HepG2 (cell line): ENCODE data around the gene EFCAB8. TPM values are rescaled to one million over a fixed set of nuclear protein-coding genes. Genes with fewer than 3 reads are reported as not detected.

Source experiments
- CBX1 ChIP-seq: IDR thresholded peaks from one replicate; pipeline ENCODE4 v1.6.1; 2016; ENCODE audit warnings: antibody characterized with exemption, low read depth
- CENPT ChIP-seq: sonication (generic); formaldehyde crosslinking; IDR thresholded peaks from 2 replicates; pipeline ENCODE4 v1.8.0; 2022; ENCODE audit warnings: low read depth, mild to moderate bottlenecking, moderate library complexity, missing genetic modification reagents
- DNMT3B ChIP-seq: conservative IDR thresholded peaks from 2 replicates; pipeline ENCODE4 v1.6.1; 2016; ENCODE audit warnings: missing biosample characterization, control low read depth
- GLI4 ChIP-seq: sonication (generic); formaldehyde crosslinking; IDR thresholded peaks from 2 replicates; pipeline ENCODE4 v1.5.1; 2020; ENCODE audit warnings: missing genetic modification reagents, mild to moderate bottlenecking, moderate library complexity, borderline replicate concordance
- GPN1 ChIP-seq: sonication (generic); formaldehyde crosslinking; IDR thresholded peaks from 2 replicates; pipeline ENCODE4 v1.5.1; 2020; ENCODE audit warnings: missing genetic modification reagents, borderline replicate concordance
- HNF4G ChIP-seq, 2 experiments: sonication (generic) in 1 of 2; formaldehyde crosslinking in 1 of 2; IDR thresholded peaks; 2 replicates each; pipeline versions ENCODE4 v1.4.0 to v1.6.1; 2011 to 2020; ENCODE audit warnings: borderline replicate concordance in 2 of 2, low read depth in 2 of 2, mild to moderate bottlenecking in 2 of 2, low read length in 1 of 2, missing genetic modification reagents in 1 of 2, moderate library complexity in 1 of 2
- KDM5A ChIP-seq: fragments of 200-600 bp; sonication (generic); IDR thresholded peaks from 2 replicates; pipeline ENCODE4 v1.7.0; 2018; ENCODE audit warnings: antibody characterized with exemption, mild to moderate bottlenecking, low read length, borderline replicate concordance
- MBD4 ChIP-seq: IDR thresholded peaks from 2 replicates; pipeline ENCODE4 v1.6.1; 2012; ENCODE audit warnings: low read length, inconsistent platforms, borderline replicate concordance
- MYC ChIP-seq: sonication (generic); formaldehyde crosslinking; IDR thresholded peaks from 2 replicates; pipeline ENCODE4 v1.9.0; 2021; ENCODE audit warnings: missing genetic modification reagents, borderline replicate concordance
- TARDBP ChIP-seq: sonication (generic); formaldehyde crosslinking; IDR thresholded peaks from 2 replicates; pipeline ENCODE4 v1.8.0; 2022; ENCODE audit warnings: mild to moderate bottlenecking, missing genetic modification reagents
- TMF1 ChIP-seq: sonication (generic); formaldehyde crosslinking; IDR thresholded peaks from 2 replicates; pipeline ENCODE4 v1.8.1; 2022; ENCODE audit warnings: low read depth, missing genetic modification reagents
- YEATS2 ChIP-seq: sonication (generic); formaldehyde crosslinking; IDR thresholded peaks from 2 replicates; pipeline ENCODE4 v1.4.0; 2020; ENCODE audit warnings: missing genetic modification reagents, borderline replicate concordance
- ZBTB38 ChIP-seq: sonication (generic); formaldehyde crosslinking; IDR thresholded peaks from 2 replicates; pipeline ENCODE4 v1.5.1; 2020; ENCODE audit warnings: mild to moderate bottlenecking, missing genetic modification reagents
- ZNF382 ChIP-seq: sonication (generic); formaldehyde crosslinking; IDR thresholded peaks from 2 replicates; pipeline ENCODE4 v1.5.0; 2020; ENCODE audit warnings: missing genetic modification reagents, mild to moderate bottlenecking, borderline replicate concordance
- ZNF772 ChIP-seq: sonication (generic); formaldehyde crosslinking; IDR thresholded peaks from 2 replicates; pipeline ENCODE4 v1.5.0; 2020; ENCODE audit warnings: mild to moderate bottlenecking, missing genetic modification reagents
- ZNF879 ChIP-seq: sonication (generic); formaldehyde crosslinking; IDR thresholded peaks from 2 replicates; pipeline ENCODE4 v1.8.1; 2023; ENCODE audit warnings: missing genetic modification reagents
- polyA plus RNA-seq, 8 experiments: library from polyadenylated mRNA; depleted of rRNA in 3 of 8; stranded (reverse) in 7 of 8; unstranded in 1 of 8; fragments of >200 nt; fragmentation: Illumina TruSeq in 4 of 8; extraction: Trizol in 4 of 8; gene quantifications; 2 replicates each; pipeline versions ENCODE4 v1.2.1 to v1.2.3, GENCODE V29; 2011 to 2016; ENCODE audit warnings: low read depth in 4 of 8, missing spikeins in 1 of 8, mixed read lengths in 1 of 8; ENCODE audit not compliant: insufficient read depth in 1 of 8
- total RNA-seq, 5 experiments: library from RNA; depleted of rRNA; stranded (reverse); fragments of >200 nt; fragmentation: Illumina TruSeq; extraction: Trizol; gene quantifications; 2 replicates each; pipeline ENCODE4 v1.2.3, GENCODE V29; 2016; ENCODE audit warnings: low read depth in 1 of 5
- TF ChIP-seq, protein P1 (sequence below): sonication (generic); formaldehyde crosslinking; IDR thresholded peaks from 2 replicates; pipeline ENCODE4 v1.4.0; 2020; ENCODE audit warnings: mild to moderate bottlenecking, missing genetic modification reagents, borderline replicate concordance
- TF ChIP-seq, protein P2 (sequence below): sonication (generic); formaldehyde crosslinking; IDR thresholded peaks from 2 replicates; pipeline ENCODE4 v1.4.0; 2020; ENCODE audit warnings: missing genetic modification reagents
- TF ChIP-seq, protein P3 (sequence below): sonication (generic); formaldehyde crosslinking; IDR thresholded peaks from 2 replicates; pipeline ENCODE4 v1.8.1; 2023; ENCODE audit warnings: missing genetic modification reagents, inconsistent platforms, borderline replicate concordance
- TF ChIP-seq, protein P4 (sequence below): IDR thresholded peaks from 2 replicates; pipeline ENCODE4 v1.6.1; 2012; ENCODE audit warnings: low read length, improper control_type of control experiment

Gene EFCAB8
- total and polyA plus RNA-seq, 2 of the 13 experiments (the other 11 are each of a cell fraction or from before 2014, with no cell fraction given): 0.15 to 0.22 TPM

DNA sequence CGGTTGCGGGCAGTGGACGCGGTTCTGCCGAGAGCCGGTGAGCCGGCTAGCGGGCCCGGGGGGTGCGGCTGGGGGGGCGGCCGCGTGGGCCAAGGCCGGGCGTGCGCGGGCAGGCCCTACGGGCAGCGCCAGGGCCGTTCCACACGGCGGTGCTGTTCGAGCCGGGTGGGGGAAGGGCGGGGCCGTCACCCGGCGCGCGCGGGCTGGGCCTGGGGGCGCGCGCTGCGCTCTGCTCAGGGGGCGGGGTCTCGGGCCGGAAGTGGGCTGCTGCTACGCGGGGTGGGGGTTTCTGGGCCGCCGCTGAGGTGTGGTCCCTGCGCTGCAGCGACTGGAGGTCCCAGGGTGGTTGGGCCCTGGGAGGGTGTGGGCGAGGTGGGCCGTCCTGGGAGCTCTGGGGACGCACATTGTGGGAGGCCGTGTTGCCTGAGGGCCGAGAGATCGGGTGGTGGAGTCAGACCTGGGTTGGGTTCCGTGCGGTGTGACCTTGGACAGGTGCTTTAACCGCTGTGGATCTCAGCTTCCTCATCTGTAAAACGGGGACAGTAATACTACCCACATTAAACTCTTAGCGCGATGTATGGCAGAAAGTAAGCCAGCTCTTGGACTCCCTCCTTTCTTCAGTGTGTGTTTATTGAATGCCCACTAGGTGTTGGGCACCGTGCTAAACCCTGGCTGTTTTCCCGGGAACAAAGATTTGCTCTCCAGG lies 38.6 kb upstream of the EFCAB8 start (continued):
- TF ChIP-seq ZNF772 (CRISPR knock-in tag) (no peak; the same call in 1 of the 2 replicates), YEATS2 (CRISPR knock-in tag) (peak; percentile 33; the same call in 1 of the 2 replicates), GLI4 (CRISPR knock-in tag) (no peak; the same call in 1 of the 2 replicates), KDM5A (peak; percentile 78), TARDBP (CRISPR knock-in tag) (no peak; the same call in 1 of the 2 replicates), GPN1 (CRISPR knock-in tag) (no peak; the same call in 1 of the 2 replicates), ZNF382 (no peak), ZBTB38 (CRISPR knock-in tag) (peak; percentile 89), ZNF879 (CRISPR knock-in tag) (no peak; the same call in 1 of the 2 replicates), CENPT (no peak), MBD4 (no peak), MYC (CRISPR knock-in tag) (peak; percentile 82), CBX1 (no peak), DNMT3B (no peak; the same call in 1 of the 2 replicates), TMF1 (peak; percentile 90), HNF4G (IDR thresholded peaks at IDR 0.05; ENCODE audit: borderline replicate concordance, low read depth, low read length) (peak; percentile 13; the same call in 1 of the 2 replicates), HNF4G (CRISPR knock-in tag; IDR thresholded peaks at IDR 0.05; ENCODE audit: borderline replicate concordance, low read depth) (peak; percentile 56; the same call in 1 of the 2 replicates)
- TF ChIP-seq, protein P1, sequence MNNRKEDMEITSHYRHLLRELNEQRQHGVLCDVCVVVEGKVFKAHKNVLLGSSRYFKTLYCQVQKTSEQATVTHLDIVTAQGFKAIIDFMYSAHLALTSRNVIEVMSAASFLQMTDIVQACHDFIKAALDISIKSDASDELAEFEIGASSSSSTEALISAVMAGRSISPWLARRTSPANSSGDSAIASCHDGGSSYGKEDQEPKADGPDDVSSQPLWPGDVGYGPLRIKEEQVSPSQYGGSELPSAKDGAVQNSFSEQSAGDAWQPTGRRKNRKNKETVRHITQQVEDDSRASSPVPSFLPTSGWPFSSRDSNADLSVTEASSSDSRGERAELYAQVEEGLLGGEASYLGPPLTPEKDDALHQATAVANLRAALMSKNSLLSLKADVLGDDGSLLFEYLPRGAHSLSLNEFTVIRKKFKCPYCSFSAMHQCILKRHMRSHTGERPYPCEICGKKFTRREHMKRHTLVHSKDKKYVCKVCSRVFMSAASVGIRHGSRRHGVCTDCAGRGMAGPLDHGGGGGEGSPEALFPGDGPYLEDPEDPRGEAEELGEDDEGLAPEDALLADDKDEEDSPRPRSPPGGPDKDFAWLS: no peak
- TF ChIP-seq, protein P2, sequence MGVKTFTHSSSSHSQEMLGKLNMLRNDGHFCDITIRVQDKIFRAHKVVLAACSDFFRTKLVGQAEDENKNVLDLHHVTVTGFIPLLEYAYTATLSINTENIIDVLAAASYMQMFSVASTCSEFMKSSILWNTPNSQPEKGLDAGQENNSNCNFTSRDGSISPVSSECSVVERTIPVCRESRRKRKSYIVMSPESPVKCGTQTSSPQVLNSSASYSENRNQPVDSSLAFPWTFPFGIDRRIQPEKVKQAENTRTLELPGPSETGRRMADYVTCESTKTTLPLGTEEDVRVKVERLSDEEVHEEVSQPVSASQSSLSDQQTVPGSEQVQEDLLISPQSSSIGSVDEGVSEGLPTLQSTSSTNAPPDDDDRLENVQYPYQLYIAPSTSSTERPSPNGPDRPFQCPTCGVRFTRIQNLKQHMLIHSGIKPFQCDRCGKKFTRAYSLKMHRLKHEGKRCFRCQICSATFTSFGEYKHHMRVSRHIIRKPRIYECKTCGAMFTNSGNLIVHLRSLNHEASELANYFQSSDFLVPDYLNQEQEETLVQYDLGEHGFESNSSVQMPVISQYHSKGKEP (CRISPR knock-in tag): no peak
- TF ChIP-seq, protein P3, sequence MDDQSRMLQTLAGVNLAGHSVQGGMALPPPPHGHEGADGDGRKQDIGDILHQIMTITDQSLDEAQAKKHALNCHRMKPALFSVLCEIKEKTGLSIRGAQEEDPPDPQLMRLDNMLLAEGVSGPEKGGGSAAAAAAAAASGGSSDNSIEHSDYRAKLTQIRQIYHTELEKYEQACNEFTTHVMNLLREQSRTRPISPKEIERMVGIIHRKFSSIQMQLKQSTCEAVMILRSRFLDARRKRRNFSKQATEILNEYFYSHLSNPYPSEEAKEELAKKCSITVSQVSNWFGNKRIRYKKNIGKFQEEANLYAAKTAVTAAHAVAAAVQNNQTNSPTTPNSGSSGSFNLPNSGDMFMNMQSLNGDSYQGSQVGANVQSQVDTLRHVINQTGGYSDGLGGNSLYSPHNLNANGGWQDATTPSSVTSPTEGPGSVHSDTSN: no peak
- TF ChIP-seq, protein P4, sequence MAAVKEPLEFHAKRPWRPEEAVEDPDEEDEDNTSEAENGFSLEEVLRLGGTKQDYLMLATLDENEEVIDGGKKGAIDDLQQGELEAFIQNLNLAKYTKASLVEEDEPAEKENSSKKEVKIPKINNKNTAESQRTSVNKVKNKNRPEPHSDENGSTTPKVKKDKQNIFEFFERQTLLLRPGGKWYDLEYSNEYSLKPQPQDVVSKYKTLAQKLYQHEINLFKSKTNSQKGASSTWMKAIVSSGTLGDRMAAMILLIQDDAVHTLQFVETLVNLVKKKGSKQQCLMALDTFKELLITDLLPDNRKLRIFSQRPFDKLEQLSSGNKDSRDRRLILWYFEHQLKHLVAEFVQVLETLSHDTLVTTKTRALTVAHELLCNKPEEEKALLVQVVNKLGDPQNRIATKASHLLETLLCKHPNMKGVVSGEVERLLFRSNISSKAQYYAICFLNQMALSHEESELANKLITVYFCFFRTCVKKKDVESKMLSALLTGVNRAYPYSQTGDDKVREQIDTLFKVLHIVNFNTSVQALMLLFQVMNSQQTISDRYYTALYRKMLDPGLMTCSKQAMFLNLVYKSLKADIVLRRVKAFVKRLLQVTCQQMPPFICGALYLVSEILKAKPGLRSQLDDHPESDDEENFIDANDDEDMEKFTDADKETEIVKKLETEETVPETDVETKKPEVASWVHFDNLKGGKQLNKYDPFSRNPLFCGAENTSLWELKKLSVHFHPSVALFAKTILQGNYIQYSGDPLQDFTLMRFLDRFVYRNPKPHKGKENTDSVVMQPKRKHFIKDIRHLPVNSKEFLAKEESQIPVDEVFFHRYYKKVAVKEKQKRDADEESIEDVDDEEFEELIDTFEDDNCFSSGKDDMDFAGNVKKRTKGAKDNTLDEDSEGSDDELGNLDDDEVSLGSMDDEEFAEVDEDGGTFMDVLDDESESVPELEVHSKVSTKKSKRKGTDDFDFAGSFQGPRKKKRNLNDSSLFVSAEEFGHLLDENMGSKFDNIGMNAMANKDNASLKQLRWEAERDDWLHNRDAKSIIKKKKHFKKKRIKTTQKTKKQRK: no peak
